Uterus (tissue), 2 donors: ENCODE results near the gene LEKR1.

Source experiments
- CTCF ChIP-seq, 4 experiments: fragments of 200-600 bp in 2 of 4; fragments of 450-650 bp in 2 of 4; sonication (generic) in 2 of 4; IDR thresholded peaks; one replicate each; pipeline ENCODE4 v1.5.1; 2016 to 2019; ENCODE audit warnings: antibody characterized with exemption in 4 of 4, mild to moderate bottlenecking in 2 of 4, moderate library complexity in 1 of 4
- POLR2A ChIP-seq, 2 donors: fragments of 450-650 bp; IDR thresholded peaks; one replicate each; pipeline ENCODE4 v1.6.1; 2016; ENCODE audit warnings: antibody characterized with exemption in 2 of 2, mild to moderate bottlenecking in 1 of 2, moderate library complexity in 1 of 2

GRCh38 chr3:156802821-156803606 lies 23.1 kb upstream of the LEKR1 start:
- no peak for TF ChIP-seq CTCF (IDR thresholded peaks at IDR 0.05)
- TF ChIP-seq POLR2A (IDR thresholded peaks at IDR 0.05), result no peak
